ENCODE results near the gene KAZALD1.

DNA sequence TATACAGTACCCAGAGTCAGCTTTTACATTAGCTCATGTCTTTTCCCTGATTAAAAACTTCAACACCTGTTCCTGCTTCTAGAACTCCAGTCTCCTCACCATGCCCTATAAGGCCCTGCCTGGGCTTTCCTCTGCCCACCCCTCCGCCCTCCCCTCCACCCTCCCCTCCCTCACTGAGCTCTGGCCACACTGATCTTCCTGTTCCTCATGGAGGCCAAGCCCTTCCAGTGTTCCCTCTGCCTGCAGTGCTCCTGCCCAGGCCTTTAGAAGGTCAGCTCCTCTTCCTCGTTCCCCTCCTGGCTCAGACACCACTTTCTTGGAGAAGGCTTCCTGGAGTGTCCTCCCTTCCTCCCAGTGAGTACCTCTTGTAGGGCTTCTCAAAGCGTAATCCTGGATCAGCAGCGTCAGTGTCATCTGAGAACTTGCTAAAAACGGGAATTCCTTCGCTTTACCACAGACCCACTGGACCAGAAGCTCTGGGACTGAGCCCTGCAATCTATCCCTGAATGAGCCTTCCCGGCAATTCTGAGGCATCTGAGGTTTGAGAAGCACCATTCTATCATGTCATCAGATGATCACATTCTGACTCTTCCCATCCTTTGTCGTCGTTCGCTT is 34.6 kb upstream of the KAZALD1 start:
- TF ChIP-seq EZH2 (IDR thresholded peaks at IDR 0.05), result no peak
- TF ChIP-seq POLR2AphosphoS5 (IDR thresholded peaks at IDR 0.05; ENCODE audit: borderline replicate concordance, low read depth, low read length), result no peak
